GM12873 (cell line): ENCODE results near the gene CORIN.

ENCODE experiments used
- TF ChIP-seq, protein P1 (sequence below): IDR thresholded peaks from 2 replicates; pipeline ENCODE4 v1.5.1; 2012; ENCODE audit warnings: low read depth, mild to moderate bottlenecking, moderate library complexity, low read length, control low read depth; ENCODE audit not compliant: insufficient read depth; ENCODE audit errors: missing control alignments

Gene CORIN

DNA sequence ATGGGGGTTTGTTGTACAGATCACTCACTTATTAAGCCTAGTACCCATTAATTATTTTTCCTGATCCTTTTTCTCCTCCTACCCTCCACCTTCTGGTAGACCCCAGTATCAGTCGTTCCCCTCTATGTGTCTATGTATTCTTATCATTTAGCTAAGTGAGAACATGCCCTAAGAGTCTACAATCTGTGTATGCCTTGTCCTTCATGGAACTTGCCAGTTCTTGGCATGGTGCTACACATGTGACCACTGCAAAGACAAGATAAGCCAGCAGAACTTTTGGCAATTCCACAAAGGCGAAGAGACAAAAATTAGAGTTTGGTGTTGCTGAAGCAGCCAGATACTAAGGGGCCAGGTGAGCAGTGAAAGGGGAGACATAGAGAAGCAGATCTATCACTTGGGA lies 101.3 kb downstream of the CORIN start:
- TF ChIP-seq, protein P1, sequence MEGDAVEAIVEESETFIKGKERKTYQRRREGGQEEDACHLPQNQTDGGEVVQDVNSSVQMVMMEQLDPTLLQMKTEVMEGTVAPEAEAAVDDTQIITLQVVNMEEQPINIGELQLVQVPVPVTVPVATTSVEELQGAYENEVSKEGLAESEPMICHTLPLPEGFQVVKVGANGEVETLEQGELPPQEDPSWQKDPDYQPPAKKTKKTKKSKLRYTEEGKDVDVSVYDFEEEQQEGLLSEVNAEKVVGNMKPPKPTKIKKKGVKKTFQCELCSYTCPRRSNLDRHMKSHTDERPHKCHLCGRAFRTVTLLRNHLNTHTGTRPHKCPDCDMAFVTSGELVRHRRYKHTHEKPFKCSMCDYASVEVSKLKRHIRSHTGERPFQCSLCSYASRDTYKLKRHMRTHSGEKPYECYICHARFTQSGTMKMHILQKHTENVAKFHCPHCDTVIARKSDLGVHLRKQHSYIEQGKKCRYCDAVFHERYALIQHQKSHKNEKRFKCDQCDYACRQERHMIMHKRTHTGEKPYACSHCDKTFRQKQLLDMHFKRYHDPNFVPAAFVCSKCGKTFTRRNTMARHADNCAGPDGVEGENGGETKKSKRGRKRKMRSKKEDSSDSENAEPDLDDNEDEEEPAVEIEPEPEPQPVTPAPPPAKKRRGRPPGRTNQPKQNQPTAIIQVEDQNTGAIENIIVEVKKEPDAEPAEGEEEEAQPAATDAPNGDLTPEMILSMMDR, result no peak

DNA sequence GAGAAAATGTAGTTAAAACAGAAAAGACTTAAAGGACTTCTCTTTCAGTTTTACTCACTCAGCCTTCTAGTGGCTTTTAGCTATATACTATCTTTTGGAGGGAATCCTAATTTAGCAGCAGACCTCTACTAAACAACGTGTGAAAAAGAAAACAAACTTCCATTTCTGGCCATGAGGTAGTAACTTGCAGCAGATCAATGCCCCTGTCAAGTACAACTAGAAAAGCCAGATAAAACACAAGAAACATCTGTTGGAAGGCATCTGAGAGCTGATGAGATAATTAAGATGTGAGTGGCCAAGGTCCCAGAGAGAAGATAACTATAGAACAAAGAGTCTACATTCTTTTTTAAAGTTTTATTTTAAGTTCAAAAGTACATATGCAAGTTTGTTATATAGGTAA lies 101.7 kb downstream of the CORIN start:
- TF ChIP-seq, protein P1, result no peak

DNA sequence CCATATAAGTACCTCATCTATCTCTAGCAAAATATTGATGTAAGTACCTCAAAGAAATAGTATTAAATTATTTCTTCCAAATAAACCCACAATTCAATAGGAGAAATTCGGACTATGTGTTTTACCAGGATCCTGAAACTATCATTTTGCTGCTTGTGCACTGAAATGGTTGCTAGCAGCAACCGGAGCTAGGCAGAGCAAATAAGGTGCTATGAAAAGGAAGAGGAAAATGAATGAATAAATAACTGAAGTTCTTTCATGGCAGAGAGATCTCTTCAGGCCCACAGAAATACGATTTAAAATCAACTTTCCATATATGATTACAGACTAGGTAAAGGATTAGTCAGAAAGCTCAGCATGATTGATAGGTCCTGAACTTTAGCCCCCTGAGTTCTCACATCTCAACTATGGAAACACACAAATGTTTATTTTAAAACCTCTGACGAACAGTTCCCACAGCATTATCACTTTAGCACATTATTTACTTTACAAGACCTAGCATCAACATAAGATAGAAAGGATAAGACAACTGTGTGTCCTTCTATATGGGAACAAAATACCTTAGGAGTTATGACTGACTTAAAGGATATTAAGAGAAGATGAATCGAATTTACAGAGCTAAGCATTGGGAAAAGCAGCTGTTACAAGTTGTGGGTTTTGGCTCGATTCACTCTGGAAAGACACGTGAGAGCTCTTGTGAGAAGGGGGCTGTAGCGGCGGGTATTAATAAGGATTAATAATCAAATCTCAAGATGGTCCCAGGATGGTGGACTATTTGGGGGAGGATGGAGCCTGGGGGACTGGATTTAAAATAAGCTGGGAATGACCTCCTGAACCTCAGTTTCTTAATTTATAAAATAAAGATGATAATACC lies 104.3 kb downstream of the CORIN start:
- TF ChIP-seq, protein P1, result no peak

DNA sequence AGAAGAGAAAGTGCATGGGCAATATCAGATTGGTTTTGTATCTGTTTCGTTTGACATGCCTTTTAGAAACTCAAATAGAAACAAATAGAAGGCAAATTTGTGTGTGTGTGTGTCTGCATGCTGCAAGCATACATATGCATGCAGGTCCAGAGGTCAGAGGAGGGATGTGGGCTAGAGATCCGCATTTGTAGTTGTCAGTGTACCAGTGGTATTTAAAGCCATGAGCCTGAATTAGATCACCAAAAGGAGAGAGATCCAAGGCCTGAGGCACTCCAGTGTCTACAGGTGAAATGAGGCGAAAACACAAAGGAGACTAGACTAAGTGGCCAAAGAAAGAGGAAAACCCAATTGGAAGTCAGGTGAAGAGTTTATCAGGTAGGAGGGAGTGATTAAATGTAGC lies 106.7 kb downstream of the CORIN start:
- TF ChIP-seq, protein P1, result no peak

DNA sequence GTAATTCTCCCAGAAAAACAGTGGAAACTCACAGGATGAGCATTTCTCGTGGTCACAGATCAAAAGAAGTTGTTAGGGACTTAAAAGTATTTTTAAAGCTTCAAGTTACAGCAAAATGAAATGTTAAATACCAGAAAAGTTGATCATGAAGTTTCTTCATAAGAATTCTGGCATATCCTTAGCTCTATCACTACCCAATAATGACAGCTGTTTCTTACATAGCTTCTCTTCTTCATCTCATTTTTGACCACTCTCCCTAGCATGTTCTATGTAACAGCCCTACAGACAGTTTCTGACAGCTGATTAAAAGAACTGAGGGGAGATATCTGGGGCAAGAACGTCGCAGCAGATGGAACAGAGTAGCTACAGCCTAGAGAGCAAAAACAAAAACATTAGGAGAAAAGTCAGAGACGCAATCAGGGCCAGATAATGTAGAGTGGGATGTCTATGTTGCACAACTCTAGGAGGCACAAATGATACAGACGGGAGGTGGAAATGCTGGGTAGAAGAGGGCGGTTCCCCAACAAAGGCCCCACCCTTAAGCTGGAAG lies 108.7 kb downstream of the CORIN start:
- TF ChIP-seq, protein P1, result no peak

DNA sequence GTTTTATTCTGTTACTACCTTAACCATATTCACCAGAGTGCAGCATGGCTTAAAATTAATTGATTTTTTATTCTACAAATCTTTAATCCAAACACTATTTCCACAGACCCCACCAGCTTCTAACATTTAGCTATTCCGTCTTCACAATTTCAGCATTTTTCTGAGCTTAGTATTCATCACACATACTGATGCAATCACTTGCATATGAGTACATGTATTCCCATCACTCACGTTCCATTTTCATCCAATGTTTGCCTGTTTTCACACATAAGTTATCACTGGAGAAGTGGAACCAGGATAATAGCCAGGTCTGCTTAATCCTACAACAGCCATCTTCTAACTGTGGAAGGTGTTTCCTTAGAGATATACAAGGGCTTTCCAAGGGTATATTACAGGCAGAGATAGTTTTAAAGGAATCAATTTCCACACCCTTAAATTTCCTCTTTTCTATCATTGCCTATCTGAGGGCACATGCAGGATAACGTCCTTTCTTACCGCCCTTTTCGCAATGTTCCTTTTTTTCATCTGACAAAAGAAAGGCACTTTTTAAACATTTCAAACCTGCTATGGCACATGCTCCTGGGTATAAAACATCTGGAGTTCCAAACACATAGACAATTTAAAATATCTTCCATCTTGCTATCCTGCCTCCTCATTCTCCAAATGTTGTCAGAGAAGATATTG lies 115.8 kb downstream of the CORIN start:
- TF ChIP-seq, protein P1, result no peak

DNA sequence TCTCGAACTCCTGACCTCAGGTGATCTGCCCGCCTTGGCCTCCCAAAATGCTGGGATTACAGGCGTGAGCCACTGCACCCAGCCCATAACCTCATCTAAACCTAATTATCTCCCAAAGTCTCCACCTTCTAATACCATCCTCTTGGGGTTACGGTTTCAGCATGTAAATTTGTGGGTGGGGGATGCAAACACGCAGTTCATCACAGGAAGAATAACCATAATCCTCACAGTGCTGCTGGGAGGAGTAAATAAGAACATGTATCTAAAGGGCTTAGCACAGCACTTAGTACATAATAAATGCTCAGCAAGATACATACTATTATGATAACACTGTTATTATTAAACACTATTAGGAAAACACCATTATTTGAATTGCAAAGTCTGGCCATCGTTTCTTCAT lies 116.4 kb downstream of the CORIN start:
- TF ChIP-seq, protein P1, result no peak
